ENCODE measurements around the gene RPS6KA3.
"Not testable (repeated sequence)": the region's sequence is repeated elsewhere in the genome, so short reads cannot be mapped to it uniquely, and the experiment has no call there.

DNA sequence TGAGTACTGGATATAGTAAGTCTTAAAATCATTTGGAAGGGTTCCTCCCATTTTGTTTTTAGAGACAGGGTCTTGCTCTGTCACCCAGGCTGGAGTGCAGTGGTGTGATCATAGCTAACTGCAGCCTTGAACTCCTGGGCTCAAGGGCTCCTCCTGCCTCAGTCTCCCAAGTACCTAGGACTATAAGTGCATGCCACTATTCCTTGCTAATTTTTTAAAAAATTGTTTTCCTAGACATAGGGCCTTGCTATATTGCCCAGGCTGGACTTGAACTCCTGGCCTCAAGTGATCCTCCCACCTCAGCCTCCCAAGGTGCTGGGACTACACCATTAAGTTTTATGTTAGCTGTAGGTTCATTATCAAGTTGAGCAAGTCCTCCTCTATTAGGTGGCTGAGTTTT, 16.6 kb downstream of the RPS6KA3 start:
- TF ChIP-seq, protein P1, sequence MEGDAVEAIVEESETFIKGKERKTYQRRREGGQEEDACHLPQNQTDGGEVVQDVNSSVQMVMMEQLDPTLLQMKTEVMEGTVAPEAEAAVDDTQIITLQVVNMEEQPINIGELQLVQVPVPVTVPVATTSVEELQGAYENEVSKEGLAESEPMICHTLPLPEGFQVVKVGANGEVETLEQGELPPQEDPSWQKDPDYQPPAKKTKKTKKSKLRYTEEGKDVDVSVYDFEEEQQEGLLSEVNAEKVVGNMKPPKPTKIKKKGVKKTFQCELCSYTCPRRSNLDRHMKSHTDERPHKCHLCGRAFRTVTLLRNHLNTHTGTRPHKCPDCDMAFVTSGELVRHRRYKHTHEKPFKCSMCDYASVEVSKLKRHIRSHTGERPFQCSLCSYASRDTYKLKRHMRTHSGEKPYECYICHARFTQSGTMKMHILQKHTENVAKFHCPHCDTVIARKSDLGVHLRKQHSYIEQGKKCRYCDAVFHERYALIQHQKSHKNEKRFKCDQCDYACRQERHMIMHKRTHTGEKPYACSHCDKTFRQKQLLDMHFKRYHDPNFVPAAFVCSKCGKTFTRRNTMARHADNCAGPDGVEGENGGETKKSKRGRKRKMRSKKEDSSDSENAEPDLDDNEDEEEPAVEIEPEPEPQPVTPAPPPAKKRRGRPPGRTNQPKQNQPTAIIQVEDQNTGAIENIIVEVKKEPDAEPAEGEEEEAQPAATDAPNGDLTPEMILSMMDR (IDR thresholded peaks at IDR 0.05) = not testable (repeated sequence)
- TF ChIP-seq POLR2A (IDR thresholded peaks at IDR 0.05) = not testable (repeated sequence)

Data from lower leg skin (tissue), 3 donors.